ENCODE data around the gene NFYA. TPM values are rescaled to one million over a fixed set of nuclear protein-coding genes. Genes with fewer than 3 reads are reported as not detected.

The NFYA gene
- total and polyA plus RNA-seq, 2 of the 4 experiments (the other 2 are of a cell fraction), result 10.9 to 28.5 TPM

DNA sequence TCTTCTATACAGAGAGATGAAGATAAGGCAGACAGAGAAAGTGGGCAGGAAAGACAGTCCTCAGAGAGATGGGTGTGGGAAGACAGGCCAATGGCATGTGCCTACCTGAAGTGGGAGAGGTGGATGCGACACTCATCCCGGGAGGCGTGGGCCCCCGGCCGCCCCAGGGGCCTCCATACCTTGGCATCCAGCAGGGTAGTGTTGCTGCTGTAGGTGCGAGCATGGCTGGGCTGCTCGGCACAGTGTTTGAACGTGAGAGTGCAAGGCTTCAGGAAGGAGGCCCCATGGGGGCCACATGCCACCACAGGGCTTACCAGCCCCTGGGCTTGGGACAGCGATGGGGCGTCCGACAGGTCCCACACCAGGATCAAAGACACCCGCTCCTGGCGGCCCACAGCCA is 39.0 kb upstream of the NFYA start:
- Histone ChIP-seq H2AK5ac (ENCODE audit: low read depth, low read length) (no peak overlapping the region), H4K20me1 (ENCODE audit: insufficient read depth, low read length) (no peaks in the 10 kb centered on the region), H3K18ac (ENCODE audit: low read depth, low read length) (no peak overlapping the region), H2BK20ac (ENCODE audit: low read depth, low read length) (no peak overlapping the region), H3K27me3 (ENCODE audit: control insufficient read depth, insufficient read depth, low read length) (peaks cover 21% of the 10 kb centered on the region), H4K5ac (ENCODE audit: low read depth, low read length) (no peak overlapping the region), H3K4me2 (ENCODE audit: low read depth, low read length) (no peak overlapping the region), H3K27ac (ENCODE audit: insufficient read depth, low read length) (no peak overlapping the region), H3K14ac (replicated peaks; ENCODE audit: low read depth, low read length) (no peak overlapping the region), H2AK9ac (replicated peaks; ENCODE audit: low read depth, low read length, poor library complexity) (no peak overlapping the region), H2BK15ac (ENCODE audit: low read depth, low read length) (no peak overlapping the region), H3K36me3 (ENCODE audit: control insufficient read depth, insufficient read depth, low read length) (no peaks in the 10 kb centered on the region), H3K9ac (ENCODE audit: low read depth, low read length) (no peak overlapping the region), H3K4ac (ENCODE audit: low read depth, low read length) (no peak overlapping the region), H4K8ac (ENCODE audit: low read depth in 2 of 2, low read length in 2 of 2) (no peak overlapping the region), H3K4me1 (ENCODE audit: control insufficient read depth, insufficient read depth, low read length) (no peaks in the 10 kb centered on the region), H3K4me3 (ENCODE audit: insufficient read depth, low read depth, low read length) (no peak overlapping the region), H2BK120ac (ENCODE audit: low read depth, low read length) (no peak overlapping the region), H3K56ac (ENCODE audit: extremely low read depth, insufficient read depth, low read length) (no peak overlapping the region), H3K9me1 (ENCODE audit: insufficient read depth, low read length) (no peaks in the 10 kb centered on the region), H3K23ac (ENCODE audit: low read depth, low read length) (no peak overlapping the region), H4K91ac (ENCODE audit: insufficient read depth, low read depth, low read length) (no peak overlapping the region), H2AFZ (replicated peaks; ENCODE audit: low read length, poor library complexity) (no peak overlapping the region), H2BK5ac (ENCODE audit: low read depth, low read length, poor library complexity, severe bottlenecking) (no peak overlapping the region), H3K79me1 (ENCODE audit: low read depth in 1 of 2, low read length in 2 of 2) (no peaks in the 10 kb centered on the region), H3K9me3 (ENCODE audit: control insufficient read depth, insufficient read depth, low read length) (no peaks in the 10 kb centered on the region)
- no peak for DNase-seq
- TF ChIP-seq POLR2A (IDR thresholded peaks at IDR 0.05; ENCODE audit: low read depth, low read length) (no peak), CTCF (conservative IDR thresholded peaks at IDR 0.05; ENCODE audit: low read depth, low read length) (no peak), MXI1 (IDR thresholded peaks at IDR 0.05; ENCODE audit: borderline replicate concordance, low read depth, low read length) (no peak), MAZ (IDR thresholded peaks at IDR 0.05; ENCODE audit: borderline replicate concordance, low read depth, low read length) (no peak), CEBPB (IDR thresholded peaks at IDR 0.05; ENCODE audit: low read depth, low read length) (no peak), SMC3 (IDR thresholded peaks at IDR 0.05; ENCODE audit: low read depth, low read length) (no peak), RFX5 (IDR thresholded peaks at IDR 0.05; ENCODE audit: low read depth, low read length) (no peak), RAD21 (IDR thresholded peaks at IDR 0.05; ENCODE audit: low read length) (no peak), RCOR1 (IDR thresholded peaks at IDR 0.05; ENCODE audit: insufficient replicate concordance, low read length) (no peak)
- TF ChIP-seq, protein P1, sequence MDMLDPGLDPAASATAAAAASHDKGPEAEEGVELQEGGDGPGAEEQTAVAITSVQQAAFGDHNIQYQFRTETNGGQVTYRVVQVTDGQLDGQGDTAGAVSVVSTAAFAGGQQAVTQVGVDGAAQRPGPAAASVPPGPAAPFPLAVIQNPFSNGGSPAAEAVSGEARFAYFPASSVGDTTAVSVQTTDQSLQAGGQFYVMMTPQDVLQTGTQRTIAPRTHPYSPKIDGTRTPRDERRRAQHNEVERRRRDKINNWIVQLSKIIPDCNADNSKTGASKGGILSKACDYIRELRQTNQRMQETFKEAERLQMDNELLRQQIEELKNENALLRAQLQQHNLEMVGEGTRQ (IDR thresholded peaks at IDR 0.05; ENCODE audit: low read depth, low read length), result no peak
- TF ChIP-seq, protein P2, sequence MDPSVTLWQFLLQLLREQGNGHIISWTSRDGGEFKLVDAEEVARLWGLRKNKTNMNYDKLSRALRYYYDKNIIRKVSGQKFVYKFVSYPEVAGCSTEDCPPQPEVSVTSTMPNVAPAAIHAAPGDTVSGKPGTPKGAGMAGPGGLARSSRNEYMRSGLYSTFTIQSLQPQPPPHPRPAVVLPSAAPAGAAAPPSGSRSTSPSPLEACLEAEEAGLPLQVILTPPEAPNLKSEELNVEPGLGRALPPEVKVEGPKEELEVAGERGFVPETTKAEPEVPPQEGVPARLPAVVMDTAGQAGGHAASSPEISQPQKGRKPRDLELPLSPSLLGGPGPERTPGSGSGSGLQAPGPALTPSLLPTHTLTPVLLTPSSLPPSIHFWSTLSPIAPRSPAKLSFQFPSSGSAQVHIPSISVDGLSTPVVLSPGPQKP (IDR thresholded peaks at IDR 0.05; ENCODE audit: borderline replicate concordance, low read depth, low read length), result no peak
- dilution Hi-C loops (cut with HindIII; ENCODE audit: low sequenced_read_pairs, unreplicated experiment) (no loop called here), in situ Hi-C loops (cut with MboI; ENCODE audit: low sequenced_read_pairs) (loop anchor here (25.0 kb wide), 2 partner anchors 1046 to 1671 kb away; no protein-coding TSS in a partner anchor), intact Hi-C loops (cut with micrococcal nuclease) (no loop called here)
- WGBS, 2 experiments (ENCODE audit: extremely low coverage in 2 of 2, insufficient read length in 1 of 2), result 80% methylated on average over 5 of the region's 13 CpGs; no CpG with 5 or more reads in 1 of the 2 experiments
- CTCF ChIA-PET, result no interaction called here
- no peak for ATAC-seq (ENCODE audit: low read depth)
- no TSS peak for BruUV-seq (replicated peaks)
- POLR2A ChIA-PET (ENCODE audit: unreplicated experiment), result no interaction called here

Data from IMR-90 (cell line).